ENCODE results near the gene FBXO48.

DNA sequence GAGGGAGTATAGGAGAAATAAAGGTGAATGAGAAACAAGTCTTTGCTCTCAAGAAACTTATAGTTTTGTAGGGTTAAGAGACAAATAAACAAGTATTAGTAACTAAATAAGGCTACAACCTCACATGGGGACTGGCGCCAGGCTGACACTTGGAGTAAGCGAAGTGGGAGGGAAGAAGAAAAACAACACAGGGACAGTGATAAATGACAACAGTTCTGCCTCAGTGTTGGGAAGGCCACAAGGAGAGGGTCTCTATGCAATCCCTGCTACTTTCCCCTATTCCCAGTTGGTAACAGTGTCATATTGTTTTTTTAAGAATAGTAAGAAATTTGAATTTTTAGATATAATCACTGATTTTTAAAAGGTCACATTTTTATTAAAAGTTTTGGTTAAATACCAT lies 4.3 kb upstream of the FBXO48 start:
- no peak for TF ChIP-seq POLR2A (IDR thresholded peaks at IDR 0.05)
- TF ChIP-seq, protein P1, sequence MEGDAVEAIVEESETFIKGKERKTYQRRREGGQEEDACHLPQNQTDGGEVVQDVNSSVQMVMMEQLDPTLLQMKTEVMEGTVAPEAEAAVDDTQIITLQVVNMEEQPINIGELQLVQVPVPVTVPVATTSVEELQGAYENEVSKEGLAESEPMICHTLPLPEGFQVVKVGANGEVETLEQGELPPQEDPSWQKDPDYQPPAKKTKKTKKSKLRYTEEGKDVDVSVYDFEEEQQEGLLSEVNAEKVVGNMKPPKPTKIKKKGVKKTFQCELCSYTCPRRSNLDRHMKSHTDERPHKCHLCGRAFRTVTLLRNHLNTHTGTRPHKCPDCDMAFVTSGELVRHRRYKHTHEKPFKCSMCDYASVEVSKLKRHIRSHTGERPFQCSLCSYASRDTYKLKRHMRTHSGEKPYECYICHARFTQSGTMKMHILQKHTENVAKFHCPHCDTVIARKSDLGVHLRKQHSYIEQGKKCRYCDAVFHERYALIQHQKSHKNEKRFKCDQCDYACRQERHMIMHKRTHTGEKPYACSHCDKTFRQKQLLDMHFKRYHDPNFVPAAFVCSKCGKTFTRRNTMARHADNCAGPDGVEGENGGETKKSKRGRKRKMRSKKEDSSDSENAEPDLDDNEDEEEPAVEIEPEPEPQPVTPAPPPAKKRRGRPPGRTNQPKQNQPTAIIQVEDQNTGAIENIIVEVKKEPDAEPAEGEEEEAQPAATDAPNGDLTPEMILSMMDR (IDR thresholded peaks at IDR 0.05), result no peak
